HG03280 (cell line): ENCODE measurements around the gene MEST.
"Not testable (repeated sequence)": the region's sequence is repeated elsewhere in the genome, so short reads cannot be mapped to it uniquely, and the experiment has no call there.

ENCODE experiments used
- ATAC-seq: cut with Tn5 transposase; IDR thresholded peaks from one replicate; pipeline ENCODE4 v1.9.1; 2021; ENCODE audit warnings: mild to moderate bottlenecking, moderate library complexity; ENCODE audit not compliant: unreplicated experiment

Gene MEST

GRCh38 chr7:130483031-130483430 is 8.9 kb upstream of the MEST start:
- no peak for ATAC-seq

DNA sequence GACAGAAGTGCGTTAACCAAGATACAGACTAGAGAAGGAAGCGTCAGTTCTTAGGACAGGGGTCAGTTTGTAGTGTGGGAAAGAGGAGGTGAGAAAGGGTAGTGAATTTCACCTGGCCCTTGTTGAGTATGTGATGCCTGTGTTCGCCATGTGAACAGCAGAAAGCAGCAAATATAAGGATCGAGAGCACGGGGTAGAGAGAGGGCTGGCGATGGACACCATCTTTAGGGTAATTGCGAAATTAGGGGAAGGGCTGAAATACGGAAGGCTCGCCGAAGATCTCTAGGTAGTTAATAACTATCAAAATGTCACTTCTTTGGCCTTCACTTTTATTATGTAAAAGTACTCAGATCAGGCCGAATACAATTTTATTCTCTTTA is 6.2 kb upstream of the MEST start:
- ATAC-seq = no peak

- peak; percentile 56 for ATAC-seq
Measured at GRCh38 chr7:130486114-130486953, 5.6 kb upstream of the MEST start.

- no peak for ATAC-seq
Measured at GRCh38 chr7:130486954-130487436, 4.9 kb upstream of the MEST start.

DNA sequence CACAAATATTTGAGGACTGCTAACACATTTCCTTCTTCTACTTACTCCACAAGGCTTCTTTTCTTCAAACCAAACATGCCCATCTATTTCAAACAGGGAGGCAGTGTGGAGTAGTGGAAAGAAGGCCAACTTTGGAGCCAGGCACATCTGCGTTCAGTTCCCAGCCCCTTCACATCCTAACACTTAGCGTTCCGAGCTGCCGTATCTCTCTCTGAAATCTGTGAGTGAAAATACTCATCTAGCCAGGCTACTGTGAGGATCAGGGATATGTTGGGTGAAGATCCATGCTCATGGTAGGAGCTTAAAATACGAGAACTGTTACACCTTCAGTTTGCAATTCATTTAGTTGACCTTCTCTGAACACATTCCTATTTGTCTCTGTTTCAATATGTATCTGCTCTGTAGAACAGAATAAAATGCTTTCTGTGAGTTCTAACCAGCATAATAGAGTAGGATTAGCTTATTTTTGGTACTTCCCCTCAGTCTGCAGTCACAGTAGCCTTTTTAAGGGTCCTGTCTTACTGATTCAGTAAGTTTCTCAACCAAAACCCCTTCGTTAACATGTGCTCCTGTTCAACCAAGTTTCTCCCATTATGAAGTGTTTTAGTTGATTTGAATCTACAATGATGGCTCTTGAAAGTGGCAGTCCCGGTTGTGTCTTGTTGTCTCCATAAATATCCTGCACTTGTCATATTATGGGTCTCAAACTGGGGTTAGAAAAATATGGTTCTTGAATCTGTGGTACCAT is 3.3 kb upstream of the MEST start:
- ATAC-seq = no peak

DNA sequence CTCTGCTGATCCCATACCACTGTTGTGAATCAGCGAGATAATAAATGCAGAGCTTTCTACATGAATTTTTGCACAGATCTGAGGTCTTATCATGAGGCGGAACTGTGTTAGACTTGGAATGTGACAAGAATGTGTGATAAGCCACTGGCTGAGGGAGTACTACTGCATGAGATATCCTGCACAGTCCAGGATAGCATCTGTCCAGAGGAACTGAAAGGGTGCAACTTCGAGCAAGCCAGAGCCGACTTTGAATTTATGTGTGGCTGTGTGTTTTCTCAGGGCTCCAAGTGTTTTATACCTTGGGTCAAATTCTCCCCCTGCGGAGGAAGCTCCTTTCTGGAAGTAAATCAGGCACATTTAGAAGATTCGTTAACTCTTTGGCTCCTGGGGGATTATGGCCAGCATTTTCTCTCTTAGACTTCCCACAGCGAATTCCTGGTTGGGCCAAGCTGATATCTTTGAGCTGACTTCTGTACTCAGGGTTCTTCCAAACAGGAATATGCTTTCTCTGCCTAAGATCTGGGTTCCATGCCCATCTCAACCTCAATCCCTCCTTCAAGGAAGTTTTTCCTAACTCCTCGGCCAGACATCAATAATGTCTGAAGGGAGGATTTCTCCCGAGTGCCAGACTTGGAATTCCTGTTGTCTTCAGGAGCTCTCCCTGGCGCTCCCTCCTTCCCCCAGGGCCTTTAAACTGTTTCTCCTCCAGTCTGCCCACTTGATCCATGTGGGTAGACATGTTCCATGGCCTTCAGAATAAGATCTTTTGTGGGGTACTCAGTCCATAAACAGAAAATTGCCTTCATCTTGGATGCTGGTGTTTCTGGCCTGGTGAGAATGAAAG is 2.5 kb upstream of the MEST start:
- ATAC-seq = no peak

DNA sequence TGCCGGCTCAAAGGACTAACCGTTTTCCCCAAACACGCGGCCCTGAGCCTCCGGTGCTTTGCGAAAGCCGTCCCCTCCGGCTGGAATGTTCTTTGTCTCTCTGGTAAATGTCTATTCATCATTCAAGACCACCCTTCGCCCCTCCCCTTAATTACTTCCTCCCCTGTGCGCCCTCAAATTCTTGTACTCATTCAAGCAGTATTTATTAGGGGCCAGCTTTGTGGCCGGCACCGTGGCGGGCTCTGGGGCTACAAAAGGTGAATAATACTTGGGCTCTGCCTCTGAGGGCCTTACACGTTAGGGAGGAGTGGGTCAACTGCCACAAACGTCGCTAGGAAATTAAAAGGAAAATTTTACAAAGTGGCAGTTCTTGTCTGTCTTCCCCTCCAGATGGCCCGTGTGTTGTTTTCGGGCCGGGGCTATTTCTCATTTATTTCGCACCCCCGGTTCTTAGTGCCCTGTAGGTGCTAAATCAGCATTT is 1.5 kb upstream of the MEST start:
- ATAC-seq = no peak

- no peak for ATAC-seq
Measured at GRCh38 chr7:130490888-130491804, 739 bp upstream of the MEST start.

DNA sequence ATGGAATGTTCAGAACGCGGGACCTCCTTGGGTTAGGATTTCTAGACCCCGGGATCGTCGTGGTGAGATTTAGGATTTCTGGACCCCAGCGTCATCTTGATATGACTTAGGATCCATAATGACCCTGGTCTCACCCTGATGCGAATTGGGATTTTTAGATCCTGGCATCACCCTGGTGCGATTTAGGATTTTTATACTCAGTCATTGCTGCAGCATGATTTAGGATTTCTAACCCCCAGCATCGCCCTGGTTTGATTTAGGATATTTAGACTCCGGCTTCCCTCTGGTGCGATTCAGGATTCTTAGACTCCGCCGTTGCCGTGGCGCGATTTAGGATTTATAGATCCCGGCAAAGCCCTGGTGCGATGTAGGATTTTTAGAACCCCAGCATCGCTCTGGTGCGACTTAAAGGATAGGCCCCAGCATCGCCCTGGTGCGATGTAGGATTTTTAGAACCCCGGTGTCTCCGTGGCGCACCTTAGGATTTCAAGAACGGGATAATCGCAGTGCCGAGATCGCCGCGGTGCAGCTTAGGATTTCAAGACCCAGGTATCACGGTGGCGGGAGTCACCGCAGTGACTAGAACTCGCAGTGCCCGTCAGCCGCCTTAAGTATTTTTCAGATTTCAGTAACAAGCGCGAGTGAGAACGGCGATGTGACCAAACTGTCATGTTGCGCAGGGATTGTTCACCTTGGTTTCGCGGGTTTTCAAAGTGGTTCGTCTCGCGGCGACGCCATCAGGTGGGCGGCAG is 814 bp downstream of the MEST start:
- no peak for ATAC-seq

DNA sequence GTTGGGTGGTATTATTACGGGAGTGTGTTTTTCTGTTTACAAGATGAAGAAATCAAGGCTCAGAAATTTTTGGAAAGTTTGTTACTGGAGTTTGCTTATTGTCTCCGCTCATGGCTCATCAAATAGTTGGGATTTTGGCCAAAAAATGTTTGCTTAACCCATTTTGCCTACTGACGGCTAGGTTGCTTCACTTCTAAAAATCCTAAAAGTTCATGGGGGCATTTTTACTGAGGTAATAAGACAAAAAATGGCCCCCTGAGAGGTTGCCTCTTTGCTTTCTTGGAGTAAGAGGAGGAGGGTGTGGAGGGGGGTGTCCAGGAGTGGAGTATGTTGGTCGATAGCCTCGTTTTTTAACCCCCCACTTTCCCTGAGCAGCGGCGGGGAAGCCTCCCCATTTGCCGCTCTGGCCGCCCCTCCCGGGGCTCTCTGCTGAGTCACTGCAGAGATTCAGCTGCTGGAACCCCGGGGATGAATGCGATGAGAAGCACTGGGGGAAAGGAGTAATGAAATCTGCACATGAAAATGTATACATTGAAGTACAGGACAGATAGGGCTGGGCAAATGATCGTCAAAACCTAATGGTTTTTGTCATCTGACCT is 1.5 kb downstream of the MEST start:
- no peak for ATAC-seq

GRCh38 chr7:130494431-130494858 is 2.6 kb downstream of the MEST start:
- no peak for ATAC-seq

GRCh38 chr7:130500463-130500862 is 8.6 kb downstream of the MEST start:
- ATAC-seq = no peak

- no peak for ATAC-seq
Measured at GRCh38 chr7:130500910-130501309, 9.0 kb downstream of the MEST start.

DNA sequence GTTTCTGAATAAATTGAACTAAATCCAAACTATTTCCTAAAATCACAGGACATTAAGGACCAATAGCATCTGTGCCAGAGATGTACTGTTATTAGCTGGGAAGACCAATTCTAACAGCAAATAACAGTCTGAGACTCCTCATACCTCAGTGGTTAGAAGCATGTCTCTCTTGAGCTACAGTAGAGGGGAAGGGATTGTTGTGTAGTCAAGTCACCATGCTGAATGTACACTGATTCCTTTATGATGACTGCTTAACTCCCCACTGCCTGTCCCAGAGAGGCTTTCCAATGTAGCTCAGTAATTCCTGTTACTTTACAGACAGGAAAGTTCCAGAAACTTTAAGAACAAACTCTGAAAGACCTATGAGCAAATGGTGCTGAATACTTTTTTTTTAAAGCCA is 13.9 kb downstream of the MEST start:
- no peak for ATAC-seq

GRCh38 chr7:130506358-130506757 is 14.5 kb downstream of the MEST start:
- no peak for ATAC-seq

GRCh38 chr7:130512038-130512437 is 20.2 kb downstream of the MEST start:
- ATAC-seq = not testable (repeated sequence)

- no peak for ATAC-seq
Measured at GRCh38 chr7:130513447-130513846, 21.6 kb downstream of the MEST start.

DNA sequence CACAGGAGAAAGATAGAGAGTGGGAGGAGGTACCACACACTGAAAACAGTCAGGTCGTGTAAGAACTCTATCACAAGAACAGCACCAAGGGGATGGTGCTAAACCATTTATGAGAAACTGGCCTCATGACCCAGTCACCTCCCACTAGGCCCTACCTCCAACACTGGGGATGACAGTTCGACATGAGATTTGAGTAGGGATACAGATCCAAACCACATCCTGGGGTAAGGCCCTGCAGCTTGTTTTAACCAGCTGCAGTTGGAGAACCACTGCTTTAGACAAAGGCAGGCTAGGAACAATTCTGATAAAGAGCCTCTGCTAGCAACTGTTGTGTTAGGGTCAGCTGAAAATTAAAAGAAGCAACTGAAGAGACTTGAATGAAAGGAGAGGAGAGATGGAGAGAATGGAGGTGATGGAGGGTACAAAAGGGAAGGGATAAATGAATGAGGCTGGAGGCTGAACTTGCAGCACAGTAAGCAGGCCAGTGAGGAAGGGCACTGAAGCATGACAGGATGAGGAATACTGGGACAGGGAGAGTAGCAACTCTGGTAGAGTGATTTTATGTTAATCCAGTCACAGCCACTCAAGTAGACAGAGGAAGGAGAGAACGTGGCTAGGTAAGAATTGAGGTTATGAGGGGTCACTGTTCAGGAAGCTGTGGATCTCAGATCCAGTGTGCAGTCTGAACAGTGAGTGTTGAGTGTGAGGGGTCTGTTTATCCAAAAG is 23.6 kb downstream of the MEST start:
- no peak for ATAC-seq
